ENCODE measurements around the gene PRKCA. TPM values are rescaled to one million over a fixed set of nuclear protein-coding genes. Genes with fewer than 3 reads are reported as not detected.

The PRKCA gene
- total and polyA plus RNA-seq, 9 of the 15 experiments (the other 6 are each of a cell fraction or from before 2014, with no cell fraction given): 3.2 to 33.0 (median 17.8) TPM

DNA sequence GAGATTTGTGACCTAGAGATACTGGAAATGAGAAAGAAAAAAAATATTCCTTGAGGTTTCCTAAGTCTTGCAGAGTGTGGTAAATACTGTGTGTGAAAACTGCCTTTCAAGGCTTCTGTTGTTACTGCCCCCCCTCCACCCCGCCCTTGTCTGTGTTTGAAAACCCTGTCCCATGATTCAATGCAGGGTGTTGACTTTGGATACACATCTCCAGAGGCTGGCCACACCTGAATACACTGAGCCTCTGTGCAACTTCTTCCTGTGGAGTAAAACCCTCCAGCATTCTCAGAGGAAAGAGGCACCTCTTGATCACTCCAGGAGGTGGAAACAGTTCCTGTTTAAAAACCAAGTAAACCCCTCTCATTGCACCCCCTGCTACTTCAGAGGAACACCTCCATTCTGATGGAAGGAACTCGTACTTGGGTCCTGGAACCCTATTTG is 409.5 kb downstream of the PRKCA start:
- FAIRE-seq (no peak), DNase-seq (ENCODE audit: extremely low read depth in 1 of 4, low spot score in 3 of 4) (peak in 3 of 4 experiments; percentile 20 to 32 (median 23)), ATAC-seq (peak; percentile 69)
- H3K27me3 ChIP-seq (ENCODE audit: control insufficient read depth in 2 of 2, insufficient read depth in 2 of 2, low read length in 2 of 2): no peaks in the 10 kb centered on the region
- no peaks in the 10 kb centered on the region for H3K9me3 ChIP-seq (replicated peaks; ENCODE audit: control insufficient read depth, insufficient read depth, low read depth, low read length)
- ChIA-PET CTCF (ENCODE audit: low intra/inter-chr PET ratio) (no interaction called here), POLR2A (no interaction called here)
- no peaks in the 10 kb centered on the region for H3K79me2 ChIP-seq (ENCODE audit: control insufficient read depth, insufficient read depth, low read length)
- TF ChIP-seq ZNF316 (IDR thresholded peaks at IDR 0.05) (no peak), NFE2L1 (tag; IDR thresholded peaks at IDR 0.05; ENCODE audit: borderline replicate concordance, low read depth) (no peak), ZNF408 (CRISPR knock-in tag; IDR thresholded peaks at IDR 0.05; ENCODE audit: low read depth) (no peak), ZEB2 (IDR thresholded peaks at IDR 0.05) (no peak), RBM14 (IDR thresholded peaks at IDR 0.05; ENCODE audit: borderline replicate concordance, insufficient read depth, low read depth, low read length) (no peak), MEF2A (IDR thresholded peaks at IDR 0.05; ENCODE audit: control insufficient read depth, low read depth, low read length) (no peak), RBM25 (IDR thresholded peaks at IDR 0.05; ENCODE audit: low read depth, low read length, severe bottlenecking) (no peak), SMAD1 (IDR thresholded peaks at IDR 0.05; ENCODE audit: low read depth, low read length, partially characterized antibody) (no peak), ZNF766 (CRISPR knock-in tag; conservative IDR thresholded peaks at IDR 0.05) (no peak), CBX8 (IDR thresholded peaks at IDR 0.05; ENCODE audit: borderline replicate concordance, extremely low read depth, low read depth, low read length, poor library complexity, severe bottlenecking) (no peak), ADNP (tag; IDR thresholded peaks at IDR 0.05) (no peak), XRCC4 (IDR thresholded peaks at IDR 0.05; ENCODE audit: extremely low read depth, insufficient read depth, insufficient read length) (no peak), ILK (tag; IDR thresholded peaks at IDR 0.05; ENCODE audit: borderline replicate concordance, low read depth) (no peak), CCAR2 (IDR thresholded peaks at IDR 0.05; ENCODE audit: low read depth, low read length) (no peak), ERF (CRISPR knock-in tag; IDR thresholded peaks at IDR 0.05) (no peak), FOXJ2 (tag; IDR thresholded peaks at IDR 0.05) (no peak)
- TF ChIP-seq, protein P1, sequence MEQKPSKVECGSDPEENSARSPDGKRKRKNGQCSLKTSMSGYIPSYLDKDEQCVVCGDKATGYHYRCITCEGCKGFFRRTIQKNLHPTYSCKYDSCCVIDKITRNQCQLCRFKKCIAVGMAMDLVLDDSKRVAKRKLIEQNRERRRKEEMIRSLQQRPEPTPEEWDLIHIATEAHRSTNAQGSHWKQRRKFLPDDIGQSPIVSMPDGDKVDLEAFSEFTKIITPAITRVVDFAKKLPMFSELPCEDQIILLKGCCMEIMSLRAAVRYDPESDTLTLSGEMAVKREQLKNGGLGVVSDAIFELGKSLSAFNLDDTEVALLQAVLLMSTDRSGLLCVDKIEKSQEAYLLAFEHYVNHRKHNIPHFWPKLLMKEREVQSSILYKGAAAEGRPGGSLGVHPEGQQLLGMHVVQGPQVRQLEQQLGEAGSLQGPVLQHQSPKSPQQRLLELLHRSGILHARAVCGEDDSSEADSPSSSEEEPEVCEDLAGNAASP (IDR thresholded peaks at IDR 0.05): no peak
- in situ Hi-C loops (cut with MboI) (no loop called here), intact Hi-C loops (cut with micrococcal nuclease) (no loop called here)
- H2AFZ ChIP-seq (ENCODE audit: low read depth, low read length): no peak overlapping the region
- no TSS peak for BruUV-seq (replicated peaks)
- no peaks in the 10 kb centered on the region; the same call in 2 of the 3 replicates for H3K36me3 ChIP-seq (ENCODE audit: control insufficient read depth, insufficient read depth, low read length)
- H3K9me1 ChIP-seq (ENCODE audit: control insufficient read depth, insufficient read depth, low read length): no peaks in the 10 kb centered on the region
- H3K4me1 ChIP-seq (replicated peaks in 1 of 2; ENCODE audit: control insufficient read depth in 2 of 2, insufficient read depth in 2 of 2, low read length in 2 of 2): no peaks in the 10 kb centered on the region
- H3K27ac ChIP-seq (ENCODE audit: extremely low read depth, low read depth, low read length): no peak overlapping the region
- H3K4me2 ChIP-seq (ENCODE audit: insufficient read depth, low read length): no peak overlapping the region
- H3K9ac ChIP-seq (ENCODE audit: insufficient read depth in 1 of 2, low read depth in 2 of 2, low read length in 2 of 2): no peak overlapping the region
- WGBS (ENCODE audit: insufficient coverage, low coverage, missing lambda C conversion rate): 58% methylated on average over 2 of the region's 2 CpGs
- no peaks in the 10 kb centered on the region; the same call in 1 of the 2 replicates for H4K20me1 ChIP-seq (replicated peaks; ENCODE audit: control insufficient read depth, insufficient read depth, low read length)
- H3K4me3 ChIP-seq: no peak overlapping the region

Data from K562 (cell line).